Putamen (tissue), 1 donor: ENCODE measurements around the gene ZCCHC9.
"Not testable (repeated sequence)": the region's sequence is repeated elsewhere in the genome, so short reads cannot be mapped to it uniquely, and the experiment has no call there.

ENCODE experiments used
- DNase-seq: peaks from one replicate; pipeline ENCODE4 v3.0.0-alpha.2; 2016; ENCODE audit warnings: low spot score

ZCCHC9 gene

DNA sequence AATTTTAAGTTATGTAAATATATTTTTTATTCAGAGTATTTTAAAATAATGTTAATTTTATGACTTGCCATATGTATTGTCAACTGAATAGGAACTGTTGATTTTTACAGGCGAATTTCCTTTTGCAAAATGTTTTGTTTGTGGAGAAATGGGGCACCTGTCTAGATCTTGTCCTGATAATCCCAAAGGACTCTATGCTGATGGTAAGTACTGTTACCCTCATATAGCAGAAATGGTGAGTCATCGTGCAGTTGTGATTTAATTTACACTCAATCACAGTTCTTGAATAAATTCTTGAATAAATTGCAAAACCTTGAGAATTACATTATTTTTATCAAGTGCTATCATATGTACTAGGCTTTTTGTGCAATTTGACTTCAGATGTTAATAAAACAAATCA, 7.4 kb downstream of the ZCCHC9 start:
- no peak for DNase-seq

DNA sequence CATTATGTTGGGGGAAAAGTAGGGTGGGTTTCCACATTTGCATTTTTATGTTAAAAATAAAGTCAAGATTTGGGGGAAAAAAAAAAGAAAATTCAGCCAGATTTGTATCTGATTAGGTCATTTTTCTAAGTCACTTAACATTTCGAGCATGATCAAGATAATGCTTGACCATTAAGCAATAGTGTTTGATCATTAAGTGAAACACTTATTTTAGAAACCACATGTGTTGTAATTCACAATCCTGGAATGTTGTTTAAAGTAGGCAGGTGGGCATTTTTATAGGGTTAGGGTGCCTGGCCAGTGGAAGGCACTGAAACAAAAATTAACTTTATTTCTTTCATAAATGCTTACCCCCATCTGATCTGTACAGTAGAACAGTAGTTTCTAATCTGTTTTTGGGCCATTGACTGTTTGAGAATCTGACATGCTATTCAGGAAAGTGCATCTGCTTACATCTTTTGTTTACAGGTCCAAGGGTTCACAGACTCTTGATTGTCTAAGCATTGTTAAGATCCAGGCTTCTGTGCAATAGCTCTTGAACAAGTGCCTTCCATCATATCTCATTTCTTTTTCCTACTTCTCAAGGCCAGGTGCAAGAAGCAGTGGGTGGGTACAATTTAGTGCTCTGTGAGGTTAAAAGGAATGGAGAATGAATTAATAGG, 9.1 kb downstream of the ZCCHC9 start:
- no peak for DNase-seq

DNA sequence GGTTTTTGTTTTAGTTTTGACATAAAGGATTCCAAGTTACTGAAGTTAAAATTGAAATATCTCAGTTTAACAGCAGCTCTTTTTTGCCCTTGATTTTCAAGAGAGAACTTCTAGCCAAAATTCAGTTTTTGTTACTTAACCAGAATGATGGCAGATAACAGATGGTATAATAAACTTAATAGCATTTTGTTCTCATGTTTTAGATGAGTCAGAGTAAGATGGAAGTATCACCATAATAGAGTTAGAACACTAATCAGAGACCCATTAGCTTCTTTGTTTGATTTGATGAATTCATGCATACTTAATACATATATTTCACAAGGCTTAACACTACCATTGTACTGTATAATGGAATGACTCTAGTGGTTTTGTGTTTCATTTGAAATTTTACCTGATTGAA, 11.9 kb downstream of the ZCCHC9 start:
- no peak for DNase-seq

DNA sequence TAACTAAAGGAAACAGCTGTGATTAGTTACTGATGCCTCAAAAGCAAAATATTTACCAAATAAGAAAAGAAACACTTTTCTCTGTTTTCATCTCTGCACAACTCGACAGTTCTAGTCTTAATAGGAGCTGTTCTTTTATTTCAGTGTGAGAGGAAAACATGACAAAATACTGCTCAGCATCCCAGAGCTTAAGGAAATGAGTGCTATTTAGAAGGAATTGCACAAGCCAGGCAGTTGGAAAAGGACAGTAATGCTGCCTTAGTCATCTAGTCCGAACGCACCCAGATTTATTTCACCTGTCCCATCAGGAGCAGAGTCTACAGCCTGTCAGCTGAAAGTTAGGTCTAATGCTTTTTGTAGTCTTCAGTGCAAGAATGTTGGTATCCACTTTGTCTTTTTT, 12.3 kb downstream of the ZCCHC9 start:
- no peak for DNase-seq

DNA sequence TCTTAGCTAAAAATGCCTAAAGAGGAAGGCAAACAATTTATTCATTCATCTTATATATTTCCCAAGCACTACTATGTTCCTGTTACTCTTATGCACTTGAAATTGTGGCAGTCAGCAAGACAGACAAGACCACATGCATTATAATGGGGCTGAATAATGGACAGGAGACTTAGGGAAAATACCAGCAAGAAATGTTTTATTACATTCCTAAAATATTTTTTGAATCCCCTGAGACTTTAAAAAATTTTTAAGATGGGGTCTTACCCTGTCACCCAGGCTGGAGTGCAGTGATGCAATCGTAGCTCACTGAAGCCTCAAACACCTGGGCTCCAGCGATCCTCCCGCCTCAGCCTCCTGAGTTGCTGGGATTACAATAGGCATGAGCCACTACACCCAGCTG, 13.2 kb downstream of the ZCCHC9 start:
- DNase-seq: no peak

DNA sequence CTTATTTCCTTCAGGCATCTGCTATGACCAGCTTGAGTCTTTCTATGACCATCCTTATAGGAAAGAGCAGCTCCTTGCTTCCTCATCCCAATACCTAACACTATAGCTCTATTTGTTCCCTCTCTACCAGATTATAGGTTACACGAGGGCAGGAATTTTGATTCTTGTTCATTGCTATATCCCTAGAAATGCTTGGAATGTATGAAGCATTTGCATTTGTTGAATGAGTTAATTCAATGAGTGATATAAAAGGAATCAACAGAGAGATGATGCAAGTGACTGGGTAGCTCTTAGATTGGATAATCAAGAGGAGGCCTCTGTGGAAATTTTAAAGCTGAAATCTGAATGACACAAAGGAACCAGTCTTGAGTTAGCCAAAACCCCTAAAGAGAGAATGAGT, 13.9 kb downstream of the ZCCHC9 start:
- DNase-seq: no peak

DNA sequence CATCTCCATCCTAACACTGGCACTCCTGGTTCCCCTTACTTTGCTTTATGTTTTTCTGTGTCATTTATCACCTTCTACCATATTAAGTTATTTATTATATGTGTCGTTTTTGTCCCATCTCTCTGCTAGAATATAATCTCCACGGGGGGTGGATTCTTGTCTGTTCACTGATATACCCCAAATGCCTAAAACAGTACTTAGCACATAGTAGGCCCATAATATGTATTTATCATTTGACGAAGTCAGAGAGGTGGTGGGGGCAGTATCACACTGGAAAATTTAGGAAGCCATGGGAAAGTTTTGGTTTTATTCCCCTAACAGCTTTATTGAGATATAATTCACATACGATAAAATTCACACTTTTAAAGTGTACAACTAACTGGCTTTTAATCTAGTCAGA, 14.4 kb downstream of the ZCCHC9 start:
- DNase-seq: no peak

DNA sequence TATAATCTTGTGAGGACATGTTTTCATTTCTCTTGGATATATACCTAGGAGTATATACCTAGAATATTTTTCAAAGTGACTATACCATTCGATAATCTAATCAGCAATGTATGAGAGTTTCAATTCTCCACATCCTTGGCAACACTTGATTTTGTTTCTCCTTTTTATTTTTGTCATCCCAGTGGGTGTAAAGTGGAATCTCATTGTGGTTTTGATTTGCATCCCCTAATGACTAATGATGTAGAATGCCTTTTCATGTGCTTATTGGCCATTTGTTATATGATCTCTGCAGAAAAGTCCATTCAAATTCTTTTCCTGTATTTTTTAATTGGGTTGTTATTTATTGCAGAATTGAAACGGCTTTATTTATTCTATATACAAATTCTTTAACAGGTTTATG, 15.2 kb downstream of the ZCCHC9 start:
- no peak for DNase-seq

DNA sequence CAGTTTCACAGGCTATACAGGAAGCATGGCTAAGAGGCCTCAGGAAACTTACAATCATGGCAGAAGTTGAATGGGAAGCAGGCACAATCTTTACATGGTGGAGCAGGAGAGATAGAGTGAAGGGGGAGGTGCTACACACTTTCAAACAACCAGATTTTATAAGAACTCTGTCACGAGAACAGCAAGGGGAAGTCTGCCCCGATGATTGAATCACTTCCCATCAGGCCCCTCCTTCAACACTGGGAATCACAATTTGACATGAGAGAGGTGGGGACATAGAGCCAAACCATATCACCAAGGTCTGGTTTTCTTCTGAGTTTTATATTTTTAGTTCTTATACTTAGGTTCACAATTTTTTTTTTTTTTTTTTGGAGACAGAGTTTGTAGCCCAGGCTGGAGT, 16.1 kb downstream of the ZCCHC9 start:
- DNase-seq: no peak

DNA sequence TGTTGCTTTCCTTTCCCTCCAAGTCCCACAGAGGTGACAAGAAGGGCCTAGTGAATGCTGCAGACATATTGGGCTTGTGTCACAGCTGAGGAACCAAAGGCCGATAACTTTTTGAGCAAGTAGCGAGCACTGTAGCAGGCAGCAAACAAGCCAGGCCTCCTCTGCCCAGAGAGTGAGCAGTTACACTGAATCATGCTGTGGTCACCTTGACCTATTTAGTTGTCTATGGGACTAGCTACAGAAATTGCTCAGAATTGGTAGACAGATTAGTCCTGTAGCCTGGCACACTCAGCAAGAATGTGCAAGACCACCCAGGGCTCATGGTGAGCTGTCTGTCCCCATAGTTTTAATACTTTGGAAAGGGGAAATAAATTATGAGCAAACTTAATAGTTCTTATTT, 25.2 kb downstream of the ZCCHC9 start:
- no peak for DNase-seq

DNA sequence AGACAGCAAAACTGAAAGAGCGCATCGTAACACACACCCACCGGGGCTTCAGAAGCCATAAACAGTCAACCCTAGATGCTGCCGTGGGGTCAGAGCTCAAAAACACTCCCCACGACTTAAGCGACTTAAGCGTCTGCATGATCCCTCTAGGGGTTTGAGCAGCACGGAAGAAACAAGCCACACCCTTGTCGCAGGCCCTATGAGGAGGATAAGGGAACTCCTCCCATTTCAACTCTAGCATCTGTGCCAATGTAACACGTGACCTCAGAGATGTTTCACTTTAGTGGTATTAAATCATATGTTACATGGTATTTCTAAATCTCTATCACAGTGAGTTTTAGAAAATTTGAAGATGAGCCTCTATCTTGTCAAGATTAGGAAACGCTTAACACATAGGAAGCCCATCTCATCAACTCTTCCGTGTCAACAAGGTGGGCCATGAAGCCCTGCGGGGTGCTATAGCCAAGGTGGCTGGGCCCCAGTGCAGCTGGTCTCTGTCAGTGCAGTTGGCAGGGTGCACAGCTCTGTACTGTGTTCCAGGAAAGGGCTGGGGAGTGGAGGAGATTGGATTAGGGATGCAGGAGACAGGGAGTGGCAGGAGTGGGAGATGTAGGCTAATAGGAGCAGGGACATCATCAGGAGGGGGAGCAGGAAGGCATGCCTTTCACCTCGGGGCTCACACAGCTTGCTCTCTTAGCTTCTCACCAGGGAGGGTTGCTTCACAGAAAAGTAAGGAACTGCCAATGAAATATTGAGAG, 33.1 kb downstream of the ZCCHC9 start:
- no peak for DNase-seq

DNA sequence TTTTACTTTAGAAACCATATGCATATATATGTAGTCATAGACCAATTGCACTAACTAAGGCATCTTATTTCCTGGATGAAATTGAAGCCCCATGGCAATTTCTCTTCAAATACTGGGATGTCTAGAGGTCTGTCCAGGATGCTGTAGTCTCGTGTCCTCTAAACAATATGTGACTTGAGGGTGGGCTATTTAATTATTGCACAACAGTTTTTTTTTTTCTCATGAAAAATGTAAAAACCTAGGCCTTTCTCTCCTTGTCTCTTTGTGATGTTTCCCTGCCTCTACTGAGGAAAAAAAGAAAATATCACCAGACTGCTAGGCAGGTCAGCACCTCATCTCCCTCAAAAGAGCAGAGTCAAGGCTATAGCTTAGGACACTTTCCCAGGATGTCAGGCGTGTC, 34.6 kb downstream of the ZCCHC9 start:
- DNase-seq: no peak

DNA sequence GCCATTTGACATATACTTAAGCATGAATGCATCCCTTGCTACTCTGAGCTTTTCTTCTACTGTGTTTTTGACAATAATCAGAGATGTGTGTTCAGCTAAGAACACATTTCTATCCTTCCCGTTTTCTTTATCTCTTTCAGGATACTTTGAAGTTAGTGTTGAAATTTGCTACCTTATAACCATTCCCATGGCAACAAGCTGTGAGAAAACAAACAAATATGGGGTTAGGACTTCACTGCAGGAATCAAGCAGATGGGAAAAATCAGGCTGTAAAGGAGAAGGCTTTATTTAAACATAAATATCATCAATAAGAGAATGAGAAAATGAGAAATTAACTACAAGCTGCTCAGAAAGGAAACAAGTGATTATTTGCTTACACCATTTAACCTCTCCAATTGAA, 35.2 kb downstream of the ZCCHC9 start:
- DNase-seq: no peak

DNA sequence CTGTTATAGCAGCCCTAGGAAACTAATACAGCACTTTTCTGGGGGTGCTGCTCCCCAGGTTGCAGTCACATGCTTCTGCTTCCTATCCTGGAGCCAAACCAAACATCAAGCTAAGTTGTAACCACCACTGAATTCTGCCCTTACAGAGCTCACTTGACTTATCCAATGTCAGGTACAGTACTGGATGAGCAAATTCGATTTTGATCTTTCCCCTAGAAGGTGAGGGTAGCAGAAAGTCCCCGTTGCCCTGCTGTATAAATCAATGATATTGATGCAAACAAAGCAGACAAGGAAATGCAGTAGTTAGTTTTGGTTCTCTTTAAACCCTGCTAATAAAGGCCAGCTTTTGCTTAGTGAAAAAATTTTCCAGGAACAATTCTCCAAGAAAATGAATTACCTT, 36.4 kb downstream of the ZCCHC9 start:
- no peak for DNase-seq

DNA sequence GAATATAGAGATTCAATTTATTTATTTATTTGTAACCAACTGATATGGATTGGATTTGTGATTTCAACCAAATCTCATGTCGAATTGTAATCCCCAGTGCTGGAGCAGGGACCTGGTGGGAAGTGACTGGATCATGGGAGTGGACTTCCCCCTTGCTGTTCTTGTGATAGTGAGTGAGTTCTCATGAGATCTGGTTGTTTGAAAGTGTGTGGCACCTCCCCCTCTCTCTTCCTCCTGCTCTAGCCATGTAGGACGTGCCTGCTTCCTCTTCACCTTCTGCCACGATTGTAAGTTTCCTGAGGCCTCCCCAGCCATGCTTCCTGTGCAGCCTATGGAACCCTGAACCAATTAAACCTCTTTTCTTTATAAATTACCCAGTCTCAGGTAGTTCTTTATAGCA, 36.8 kb downstream of the ZCCHC9 start:
- DNase-seq: not testable (repeated sequence)

DNA sequence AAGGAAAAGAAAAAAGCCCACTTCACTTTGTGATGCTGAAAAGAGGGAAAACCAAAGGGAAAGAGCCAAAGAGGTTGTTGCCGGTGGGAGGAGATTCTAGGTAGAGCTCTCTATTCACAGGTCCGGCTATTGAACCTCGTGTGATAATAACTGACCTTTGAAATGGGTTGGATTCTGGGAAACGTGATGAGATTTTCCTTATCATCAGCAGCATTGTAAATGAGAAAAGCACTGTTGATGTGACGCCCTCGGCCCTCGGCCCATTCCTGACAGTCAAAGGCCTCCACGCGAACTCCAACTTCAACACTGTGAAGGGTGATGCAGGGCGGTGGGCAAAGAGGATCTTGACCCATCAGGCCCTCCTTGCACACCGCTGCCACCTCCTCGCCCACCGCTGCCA, 43.3 kb downstream of the ZCCHC9 start:
- DNase-seq: no peak

DNA sequence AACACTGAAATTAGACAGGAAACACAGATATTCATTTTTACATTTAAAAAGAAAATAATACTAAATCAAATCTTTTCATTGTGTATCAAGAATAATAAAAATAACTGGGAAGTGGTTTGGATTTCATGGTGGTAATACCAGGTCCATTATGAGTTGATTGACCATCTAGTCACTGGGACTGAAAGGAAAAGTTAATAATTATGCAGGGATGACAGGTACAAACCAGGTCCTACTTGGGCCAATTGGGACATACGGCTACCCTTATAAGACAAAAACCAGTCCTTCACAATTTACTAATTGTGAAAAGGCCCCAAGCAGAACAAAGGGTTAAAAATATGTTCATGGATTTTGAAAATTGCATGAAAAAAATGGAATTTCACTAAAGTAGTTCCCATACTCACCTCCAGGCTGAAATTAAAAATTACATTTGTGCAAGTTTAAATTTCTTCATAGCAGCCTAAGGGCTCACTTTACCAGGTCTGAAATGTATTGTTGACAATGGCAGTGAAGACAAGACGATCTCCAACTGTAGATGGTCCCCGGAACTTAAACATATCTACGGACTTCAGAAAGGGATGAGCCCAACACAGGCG, 44.1 kb downstream of the ZCCHC9 start:
- no peak for DNase-seq

DNA sequence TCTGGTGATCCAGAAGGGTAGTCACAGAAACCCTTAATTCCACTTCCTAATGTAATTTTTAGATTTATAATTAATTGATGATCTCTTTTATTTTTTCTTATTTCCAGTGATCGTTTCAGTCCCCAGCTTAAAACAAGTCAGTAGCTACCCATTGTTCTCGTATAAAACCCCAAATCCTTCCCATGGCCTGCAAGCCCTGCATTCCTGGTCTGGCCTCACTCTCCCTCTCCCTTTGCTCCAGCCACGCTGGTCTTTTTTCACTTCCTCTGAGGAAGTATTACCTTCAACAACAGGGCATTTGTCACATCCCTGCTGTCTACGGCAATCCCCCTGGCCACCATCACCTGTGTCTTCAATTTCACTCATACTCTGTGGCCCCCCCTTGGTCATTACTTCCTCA, 47.8 kb downstream of the ZCCHC9 start:
- no peak for DNase-seq

DNA sequence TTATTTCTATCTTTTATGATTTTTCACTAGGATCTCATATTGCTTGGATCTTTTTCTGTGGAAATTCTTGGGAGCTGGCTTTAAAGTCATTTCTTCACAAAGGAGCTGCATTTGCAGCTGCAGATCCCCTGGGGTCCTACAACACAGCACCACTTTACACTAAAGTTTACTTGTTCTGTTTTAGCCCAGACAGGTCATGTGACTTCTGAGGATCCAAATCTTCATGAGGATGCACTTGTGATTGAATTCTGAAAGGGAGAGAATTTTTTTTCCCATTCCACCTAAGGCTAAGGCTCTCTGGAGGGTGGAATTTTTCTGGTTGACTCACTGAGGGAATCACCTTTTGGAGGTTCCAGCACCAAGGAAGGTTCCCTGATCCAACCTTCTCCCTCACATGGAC, 49.1 kb downstream of the ZCCHC9 start:
- DNase-seq: no peak

DNA sequence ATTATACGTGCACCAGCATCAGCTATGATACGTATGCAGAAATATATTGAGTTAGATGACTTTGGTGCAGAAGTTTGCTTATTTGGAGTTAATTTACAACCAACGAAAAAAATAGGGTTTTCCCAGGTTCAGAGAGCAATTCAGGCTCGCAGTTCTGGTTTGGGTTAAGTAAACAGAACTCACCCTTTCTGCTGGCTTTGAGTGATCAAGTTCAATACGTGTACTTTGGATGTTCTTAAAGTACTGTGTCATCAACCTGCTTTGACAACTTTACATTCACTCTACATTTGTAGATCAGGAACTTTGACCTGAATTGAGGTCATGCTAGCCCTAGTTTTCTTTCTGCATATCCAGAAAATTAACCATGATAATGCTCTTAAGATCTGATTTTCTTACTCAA, 51.8 kb downstream of the ZCCHC9 start:
- DNase-seq: no peak

DNA sequence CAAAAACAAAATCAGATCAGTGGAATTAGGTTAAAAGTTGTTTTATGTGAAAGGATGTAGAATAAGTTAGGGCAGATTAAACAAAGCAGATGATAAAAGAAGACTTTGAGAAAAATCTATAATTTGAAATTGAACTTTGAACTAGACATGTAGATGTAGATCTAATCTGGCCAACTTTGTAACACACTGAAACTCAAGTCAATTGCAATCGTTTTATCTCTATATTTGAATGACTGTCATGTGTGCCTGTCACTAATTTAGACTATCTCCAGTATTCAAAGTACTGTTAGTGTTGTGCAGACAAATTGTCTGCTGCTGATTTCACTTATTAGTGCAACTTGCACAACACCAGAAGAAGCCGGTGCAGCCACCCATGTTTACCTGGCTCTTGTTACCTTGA, 52.7 kb downstream of the ZCCHC9 start:
- DNase-seq: no peak

DNA sequence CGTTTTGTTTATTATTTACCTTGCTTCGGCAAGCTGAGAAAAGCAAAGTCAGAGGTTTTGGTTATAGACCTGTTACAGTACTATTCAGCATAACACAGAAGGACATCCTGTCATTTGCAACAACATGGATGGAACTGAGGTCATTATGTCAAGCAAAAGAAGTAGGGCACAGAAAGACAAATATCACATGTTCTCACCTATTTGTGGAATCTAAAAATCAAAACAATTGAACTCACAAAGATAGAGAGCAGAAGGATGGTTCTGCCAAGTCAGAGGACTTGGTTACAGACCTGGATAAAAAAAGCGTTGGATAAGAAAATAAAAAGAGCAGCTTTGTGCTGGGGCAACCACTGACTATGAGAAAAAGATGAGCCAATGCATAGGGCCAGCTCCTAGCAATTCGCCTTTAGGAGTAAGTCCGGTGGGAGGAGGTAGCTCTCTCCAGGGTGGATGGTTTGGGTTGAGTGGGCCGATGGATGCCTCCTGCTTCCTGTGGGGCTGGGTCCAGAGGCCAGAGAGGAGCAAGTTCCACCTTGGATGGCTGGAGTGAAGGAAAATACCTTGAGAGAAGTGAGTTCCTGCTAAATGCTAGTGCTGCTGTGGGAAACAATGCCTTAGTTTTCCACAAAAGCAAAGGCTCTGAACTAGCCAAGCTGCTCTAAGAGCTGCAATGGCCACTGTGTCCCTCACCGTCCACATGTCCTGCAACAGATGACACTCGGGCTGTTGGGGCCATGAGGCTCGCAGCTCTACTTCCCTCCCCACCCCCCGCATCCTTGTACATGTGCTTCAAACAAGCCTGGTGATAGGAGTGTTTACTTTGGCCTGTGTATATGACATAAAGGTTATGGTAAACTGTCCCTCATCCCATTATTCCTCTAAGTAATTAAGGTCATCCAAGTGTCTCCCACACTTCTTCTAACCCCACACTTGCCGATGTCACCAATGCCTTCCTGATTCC, 54.2 kb downstream of the ZCCHC9 start:
- no peak for DNase-seq

DNA sequence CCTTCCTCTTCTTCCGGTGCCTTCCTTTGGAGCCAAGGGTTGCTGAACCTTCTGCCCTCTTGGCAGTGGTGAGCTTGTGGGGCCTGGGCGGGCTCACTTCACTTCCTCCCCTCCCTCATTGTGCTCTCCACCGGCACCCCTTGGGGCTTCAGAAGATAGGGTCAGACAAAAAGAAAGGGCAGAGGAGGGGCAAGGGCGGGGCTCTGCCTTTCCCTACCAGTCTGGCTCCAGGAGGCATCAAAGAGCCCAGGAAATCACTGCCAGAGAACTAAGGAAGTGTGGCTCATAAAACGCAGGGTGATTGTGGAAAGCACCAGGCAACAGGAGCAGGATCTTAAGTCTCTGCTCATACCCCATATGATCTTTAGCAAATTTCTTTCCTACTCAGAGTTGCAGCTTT, 57.7 kb downstream of the ZCCHC9 start:
- no peak for DNase-seq
